ENCODE data around the gene PEX10.

PEX10 gene

GRCh38 chr1:2372551-2373490 is 39.5 kb downstream of the PEX10 start:
- DNase-seq = no peak

- DNase-seq = no peak
These were observed 44.2 kb downstream of the PEX10 start for GRCh38 chr1:2368053-2368744.

DNA sequence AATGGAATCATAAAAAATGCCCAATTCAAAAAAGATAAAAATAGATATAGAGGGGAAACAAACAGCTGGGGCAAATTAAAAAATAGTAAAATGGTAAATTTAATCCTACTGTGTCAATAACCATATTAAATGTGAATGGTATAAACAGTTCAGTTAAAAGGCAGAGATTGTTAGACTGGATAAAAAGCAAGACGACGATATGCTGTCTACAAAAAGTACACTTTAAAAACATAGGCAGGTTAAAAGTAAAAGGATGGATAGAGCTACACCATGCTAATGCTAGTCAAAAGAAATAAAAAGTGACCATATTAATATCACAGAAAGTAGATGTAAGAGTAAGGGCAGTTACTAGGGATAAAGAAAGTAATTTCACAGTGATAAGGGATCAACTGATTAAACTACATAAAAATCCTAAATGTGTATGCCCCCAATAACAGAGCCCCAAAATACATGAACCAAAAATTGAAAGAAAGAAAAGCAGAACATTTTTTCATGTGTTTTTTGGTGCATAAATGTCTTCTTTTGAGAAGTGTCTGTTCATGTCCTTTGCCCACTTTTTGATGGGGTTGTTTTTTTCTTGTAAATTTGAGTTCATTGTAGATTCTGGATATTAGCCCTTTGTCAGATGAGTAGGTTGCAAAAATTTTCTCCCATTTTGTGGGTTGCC is 48.4 kb downstream of the PEX10 start:
- DNase-seq = no peak

- DNase-seq = no peak
These were observed 51.6 kb downstream of the PEX10 start for GRCh38 chr1:2360588-2361364.

GRCh38 chr1:2358651-2359640 is 53.4 kb downstream of the PEX10 start:
- DNase-seq = no peak

DNA sequence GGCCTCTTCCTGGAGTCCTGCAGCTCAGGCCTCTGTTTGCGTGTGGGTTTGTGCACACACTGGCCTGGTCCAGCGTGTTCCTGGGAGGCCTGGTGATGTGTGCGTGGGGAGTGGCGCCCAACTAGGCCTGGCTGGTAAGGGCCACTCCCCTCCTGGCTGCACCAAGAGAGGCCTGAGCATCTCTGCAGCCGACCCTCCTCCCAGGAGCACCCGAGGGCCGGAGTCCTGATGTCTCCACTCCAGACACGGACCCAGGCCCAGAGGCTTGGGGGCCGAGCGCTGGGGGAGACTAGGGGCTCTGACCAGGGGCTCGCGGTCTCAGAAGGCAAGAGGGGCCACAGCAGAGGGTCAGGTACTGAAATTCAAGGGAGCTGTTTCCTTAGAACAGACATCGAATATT is 54.3 kb downstream of the PEX10 start:
- DNase-seq = no peak

GRCh38 chr1:2356911-2357845 is 55.2 kb downstream of the PEX10 start:
- DNase-seq = no peak

DNA sequence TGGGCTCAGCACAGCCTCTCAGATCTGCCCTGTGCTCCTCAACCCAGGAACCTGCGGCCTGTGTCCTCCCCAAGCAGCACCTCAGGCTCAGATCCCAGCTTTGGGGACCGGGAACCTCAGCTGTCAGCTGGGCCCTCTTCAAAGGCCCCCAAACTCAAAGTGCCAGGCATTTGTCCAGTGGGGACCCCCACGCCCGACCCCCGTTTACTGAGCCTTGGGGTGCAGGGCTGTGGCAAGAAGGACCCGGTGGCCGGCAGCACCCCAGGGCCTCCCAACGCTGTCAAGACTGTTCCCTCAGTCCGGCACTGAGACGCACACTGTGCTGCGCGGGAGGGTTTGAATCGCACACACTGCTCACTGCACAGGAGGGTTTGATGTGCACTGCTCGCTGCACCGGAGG is 56.0 kb downstream of the PEX10 start:
- DNase-seq = no peak

DNA sequence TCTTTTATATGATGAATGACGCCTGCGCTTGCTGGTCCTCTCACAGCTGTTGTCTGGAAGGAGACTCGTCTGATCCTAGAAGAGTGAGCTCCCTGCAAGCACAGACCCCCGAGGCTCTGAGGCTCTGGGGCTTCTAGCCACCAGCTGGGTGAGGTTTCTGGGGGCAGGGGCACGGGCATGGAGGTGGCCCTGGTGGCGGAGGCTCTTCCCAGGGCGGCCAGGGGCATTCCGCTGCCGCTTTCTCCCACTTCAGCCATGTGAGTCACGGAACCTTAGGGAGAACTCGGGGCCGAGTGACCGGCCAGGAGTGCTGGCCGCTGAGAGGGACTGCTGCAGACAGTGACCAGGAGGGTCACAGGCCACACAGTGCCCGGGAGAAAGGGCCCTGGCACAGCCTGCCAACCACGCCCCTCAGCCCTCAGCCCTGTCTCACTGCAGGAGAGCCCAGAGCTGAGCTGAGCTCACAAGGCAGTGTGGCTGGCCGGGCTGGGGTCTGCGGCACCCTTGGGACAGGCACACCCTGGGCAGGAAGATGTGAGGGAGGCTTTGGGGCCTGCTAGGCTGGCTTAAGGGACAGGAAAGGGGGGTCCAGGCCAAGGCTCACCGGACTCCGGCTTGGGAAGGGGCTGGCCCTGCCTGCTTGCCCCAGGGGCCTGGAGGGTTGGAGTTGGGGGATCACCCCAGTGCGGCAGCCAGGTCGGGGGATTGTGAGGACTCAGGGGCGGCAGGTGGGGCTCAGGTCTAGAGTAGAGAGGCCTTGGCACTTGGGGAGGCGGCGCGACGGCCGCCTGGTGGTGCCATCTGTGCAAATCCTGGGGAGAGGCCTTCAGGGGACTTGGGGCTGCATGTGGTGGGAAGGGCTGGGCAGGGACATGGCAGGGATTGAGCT is 56.7 kb downstream of the PEX10 start:
- DNase-seq = no peak

DNA sequence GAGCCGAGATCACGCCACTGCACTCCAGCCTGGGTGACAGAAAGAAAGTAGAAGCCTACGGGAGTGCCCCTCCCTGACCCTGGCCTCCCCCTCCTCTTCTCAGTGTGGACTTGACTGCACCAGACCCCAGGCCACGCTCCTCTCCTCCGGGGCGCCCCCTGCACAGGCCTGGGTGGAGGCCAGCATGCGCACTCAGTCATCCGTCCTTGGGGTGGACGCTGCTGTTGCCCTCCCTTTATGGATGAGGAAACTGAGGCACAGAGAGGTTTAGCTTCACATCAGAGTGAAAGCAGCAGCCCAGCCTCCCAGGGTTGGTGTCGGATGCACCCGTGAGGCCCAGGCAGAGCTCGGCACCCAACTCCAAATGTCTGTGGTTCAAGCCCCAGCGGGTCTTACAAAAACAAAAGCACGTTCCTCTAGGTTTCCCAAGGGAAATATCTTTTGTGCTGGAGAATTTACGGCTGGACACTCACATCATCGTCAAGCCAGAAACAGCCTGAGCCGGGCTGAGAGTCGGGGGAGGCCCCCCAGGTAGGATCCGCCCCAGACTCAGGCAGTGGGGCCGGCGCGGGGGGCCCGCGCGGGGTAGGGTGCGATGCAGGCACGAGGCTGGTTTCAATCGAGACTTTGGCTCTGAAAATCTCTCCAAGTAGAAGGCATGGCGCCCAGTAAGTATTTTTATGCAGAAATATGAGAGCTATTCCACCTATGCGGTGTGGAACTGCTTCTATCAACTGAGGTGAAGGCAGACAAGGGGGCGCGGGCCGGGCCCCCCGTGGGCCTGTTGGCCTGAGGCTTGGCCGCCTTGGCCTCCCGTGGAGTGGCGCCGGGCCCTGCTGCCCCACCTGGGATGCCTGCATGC is 57.6 kb downstream of the PEX10 start:
- no peak for DNase-seq
